Tibial nerve (tissue), 4 donors: ENCODE measurements around the gene SPEN. TPM values are rescaled to one million over a fixed set of nuclear protein-coding genes. Genes with fewer than 3 reads are reported as not detected.

Experiments
- DNase-seq, 2 donors: peaks; one replicate each; pipeline ENCODE4 v3.0.0-alpha.2; 2019; ENCODE audit warnings: low spot score in 2 of 2
- H3K27ac ChIP-seq, 4 donors: fragments of 200-600 bp; sonication (generic) in 3 of 4; one replicate each; pipeline ENCODE4 v1.5.1; 2017 to 2019; ENCODE audit warnings: mild to moderate bottlenecking in 1 of 4
- H3K27me3 ChIP-seq, 2 donors: fragments of 200-600 bp; sonication (generic) in 1 of 2; one replicate each; pipeline versions ENCODE4 v1.5.1 to v1.6.0; 2017 to 2019
- H3K36me3 ChIP-seq, 3 donors: fragments of 200-600 bp; sonication (generic); one replicate each; pipeline ENCODE4 v1.5.1; 2018 to 2019
- H3K4me1 ChIP-seq, 4 donors: fragments of 200-600 bp; sonication (generic) in 3 of 4; one replicate each; pipeline ENCODE4 v1.5.1; 2017 to 2019
- H3K4me3 ChIP-seq, 4 donors: fragments of 200-600 bp; sonication (generic) in 3 of 4; one replicate each; pipeline ENCODE4 v1.5.1; 2017 to 2019; ENCODE audit warnings: mild to moderate bottlenecking in 1 of 4, moderate library complexity in 1 of 4
- H3K9me3 ChIP-seq, 4 donors: fragments of 200-600 bp; sonication (generic) in 3 of 4; one replicate each; pipeline ENCODE4 v1.5.1; 2017 to 2019
- CTCF ChIP-seq, 5 experiments: fragments of 200-600 bp in 3 of 5; fragments of 450-650 bp in 2 of 5; sonication (generic) in 3 of 5; IDR thresholded peaks; one replicate each; pipeline ENCODE4 v1.5.1; 2016 to 2019; ENCODE audit warnings: antibody characterized with exemption in 5 of 5, mild to moderate bottlenecking in 3 of 5, moderate library complexity in 2 of 5
- EP300 ChIP-seq, 2 donors: sonication (generic); formaldehyde crosslinking; IDR thresholded peaks; one replicate each; pipeline ENCODE4 v1.6.1; 2017; ENCODE audit warnings: antibody characterized with exemption in 2 of 2, mild to moderate bottlenecking in 1 of 2
- POLR2A ChIP-seq, 2 donors: fragments of 450-650 bp; IDR thresholded peaks; one replicate each; pipeline ENCODE4 v1.6.1; 2017; ENCODE audit warnings: antibody characterized with exemption in 2 of 2, mild to moderate bottlenecking in 2 of 2, moderate library complexity in 2 of 2
- WGBS, 2 donors: methylation state at CpG; one replicate each; pipeline ENCODE4 v1.1.5; 2018; 5-methylcytosine and 5-hydroxymethylcytosine counted together
- total RNA-seq, 4 donors: library from RNA; depleted of rRNA; stranded (reverse); fragments of >200 nt; gene quantifications; one replicate each; pipeline ENCODE4 v1.1.0, GENCODE V29; 2016

Gene SPEN
- total RNA-seq: 10 to 100 TPM; 67.9 to 87.0 (median 77.8) TPM

- peak; percentile 89 to 94 for DNase-seq
- Histone ChIP-seq H3K9me3 (no peaks in the 10 kb centered on the region), H3K27ac (peak within 1 kb of the TSS; percentile 94 to 99 (median 98)), H3K36me3 (no peaks in the 10 kb centered on the region), H3K4me3 (peak within 1 kb of the TSS; percentile 74 to 99 (median 82)), H3K4me1 (peaks cover 0 to 61% (median 36%) of the 10 kb centered on the region in 4 donors), H3K27me3 (no peaks in the 10 kb centered on the region)
- TF ChIP-seq EP300 (IDR thresholded peaks at IDR 0.05) (peak; percentile 37 to 95), CTCF (IDR thresholded peaks at IDR 0.05) (peak in 2 of 5 experiments; percentile 56 to 69), POLR2A (IDR thresholded peaks at IDR 0.05) (peak; percentile 55 to 82)
- 0 to 1% methylated on average over 27 to 39 of the region's 86 CpGs for WGBS, 2 donors
Measured at GRCh38 chr1:15847100-15847892, at the start of gene SPEN. SPEN (plus strand) TSS chr1:15847707; CDS start chr1:15848068, 361 bp downstream.

- H3K4me1 ChIP-seq: peaks cover 0 to 49% (median 25%) of the 10 kb centered on the region in 4 donors
- 22 to 23% methylated on average over 9 of the region's 9 CpGs for WGBS, 2 donors
Measured at GRCh38 chr1:15799004-15799867, 48.3 kb upstream of the SPEN start.

GRCh38 chr1:15799928-15800835 is 47.3 kb upstream of the SPEN start:
- TF ChIP-seq POLR2A (IDR thresholded peaks at IDR 0.05): no peak
- TF ChIP-seq EP300 (IDR thresholded peaks at IDR 0.05): peak in 1 of 2 donors; percentile 55
- WGBS, 2 donors: 52% methylated on average over 22 of the region's 22 CpGs

More at GRCh38 chr1:15799004-15799867, 48.3 kb upstream of the SPEN start:
- Histone ChIP-seq H3K4me3 (no peak overlapping the region), H3K36me3 (no peaks in the 10 kb centered on the region), H3K9me3 (no peaks in the 10 kb centered on the region), H3K27ac (peak overlapping the region; percentile 57 to 85 (median 78)), H3K27me3 (no peaks in the 10 kb centered on the region)
- peak; percentile 65 to 66 for DNase-seq
- TF ChIP-seq POLR2A (IDR thresholded peaks at IDR 0.05) (no peak), EP300 (IDR thresholded peaks at IDR 0.05) (peak; percentile 78 to 91), CTCF (IDR thresholded peaks at IDR 0.05) (no peak)

GRCh38 chr1:15802234-15802965 is 45.1 kb upstream of the SPEN start:
- peaks cover 0 to 36% (median 19%) of the 10 kb centered on the region in 4 donors for H3K4me1 ChIP-seq
- no peaks in the 10 kb centered on the region for H3K36me3 ChIP-seq
- H3K27ac ChIP-seq: peak overlapping the region in 1 of 4 donors; percentile 3
- WGBS, 2 donors: 79 to 80% methylated on average over 17 of the region's 17 CpGs
- no peak for TF ChIP-seq CTCF (IDR thresholded peaks at IDR 0.05)
- no peak for TF ChIP-seq POLR2A (IDR thresholded peaks at IDR 0.05)
- no peak for TF ChIP-seq EP300 (IDR thresholded peaks at IDR 0.05)
- no peak for DNase-seq
- no peak overlapping the region for H3K4me3 ChIP-seq
- H3K27me3 ChIP-seq: no peaks in the 10 kb centered on the region
- no peaks in the 10 kb centered on the region for H3K9me3 ChIP-seq

More at GRCh38 chr1:15799928-15800835, 47.3 kb upstream of the SPEN start:
- Histone ChIP-seq H3K4me1 (peaks cover 0 to 47% (median 25%) of the 10 kb centered on the region in 4 donors), H3K9me3 (no peaks in the 10 kb centered on the region), H3K4me3 (no peak overlapping the region), H3K36me3 (no peaks in the 10 kb centered on the region), H3K27me3 (no peaks in the 10 kb centered on the region), H3K27ac (peak overlapping the region; percentile 57 to 85 (median 78))
- peak; percentile 43 to 55 for DNase-seq
